ENCODE results near the gene KLF16. TPM values are rescaled to one million over a fixed set of nuclear protein-coding genes. Genes with fewer than 3 reads are reported as not detected.

KLF16 gene
- total RNA-seq, 1 experiment from 2014 or later, result 45.5 TPM

DNA sequence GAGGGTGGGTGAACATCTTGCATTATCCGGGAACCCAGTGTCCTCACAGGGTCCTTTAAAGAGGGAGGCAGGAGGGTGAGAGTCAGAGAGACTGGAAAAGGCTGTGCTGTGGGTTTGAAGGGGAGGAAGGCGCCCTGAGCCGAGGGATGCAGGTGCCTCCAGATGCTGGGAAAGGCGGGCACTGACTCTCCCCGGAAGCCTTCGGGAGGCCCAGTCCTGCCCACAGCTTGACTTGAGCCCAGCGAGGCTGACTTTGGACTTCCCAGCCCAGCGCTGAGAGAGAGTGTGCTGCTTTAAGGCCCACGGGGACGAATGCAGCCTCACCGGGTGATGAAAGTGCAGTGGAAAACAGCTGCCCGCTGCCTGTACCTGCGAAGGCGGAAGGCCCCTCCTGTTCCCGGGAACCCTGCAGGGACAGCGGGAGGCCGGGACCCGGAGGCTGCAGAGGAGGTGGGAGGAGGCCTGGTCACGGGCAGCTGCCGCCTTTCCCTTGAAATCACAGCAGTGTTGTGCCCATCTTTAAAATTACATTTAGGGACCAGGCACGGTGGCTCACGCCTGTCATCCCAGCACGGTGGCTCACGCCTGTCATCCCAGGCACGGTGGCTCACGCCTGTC, 31.2 kb downstream of the KLF16 start:
- no peaks in the 10 kb centered on the region for H3K27me3 Mint-ChIP-seq (ENCODE audit: insufficient read depth, unreplicated experiment)
- TF ChIP-seq, protein P1, sequence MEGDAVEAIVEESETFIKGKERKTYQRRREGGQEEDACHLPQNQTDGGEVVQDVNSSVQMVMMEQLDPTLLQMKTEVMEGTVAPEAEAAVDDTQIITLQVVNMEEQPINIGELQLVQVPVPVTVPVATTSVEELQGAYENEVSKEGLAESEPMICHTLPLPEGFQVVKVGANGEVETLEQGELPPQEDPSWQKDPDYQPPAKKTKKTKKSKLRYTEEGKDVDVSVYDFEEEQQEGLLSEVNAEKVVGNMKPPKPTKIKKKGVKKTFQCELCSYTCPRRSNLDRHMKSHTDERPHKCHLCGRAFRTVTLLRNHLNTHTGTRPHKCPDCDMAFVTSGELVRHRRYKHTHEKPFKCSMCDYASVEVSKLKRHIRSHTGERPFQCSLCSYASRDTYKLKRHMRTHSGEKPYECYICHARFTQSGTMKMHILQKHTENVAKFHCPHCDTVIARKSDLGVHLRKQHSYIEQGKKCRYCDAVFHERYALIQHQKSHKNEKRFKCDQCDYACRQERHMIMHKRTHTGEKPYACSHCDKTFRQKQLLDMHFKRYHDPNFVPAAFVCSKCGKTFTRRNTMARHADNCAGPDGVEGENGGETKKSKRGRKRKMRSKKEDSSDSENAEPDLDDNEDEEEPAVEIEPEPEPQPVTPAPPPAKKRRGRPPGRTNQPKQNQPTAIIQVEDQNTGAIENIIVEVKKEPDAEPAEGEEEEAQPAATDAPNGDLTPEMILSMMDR (IDR thresholded peaks at IDR 0.05; ENCODE audit: unreplicated experiment), result no peak
- H3K4me3 Mint-ChIP-seq (ENCODE audit: unreplicated experiment), result no peak overlapping the region
- peaks cover 27% of the 10 kb centered on the region for H3K36me3 Mint-ChIP-seq (ENCODE audit: insufficient read depth, unreplicated experiment)
- ChIA-PET CTCF (interaction anchor here (0.7 to 0.9 kb wide), 2 partner anchors 12 to 286 kb away, joined by 3 to 4 read pairs; no protein-coding TSS in a partner anchor), POLR2A (no interaction called here)
- H3K9me3 Mint-ChIP-seq (ENCODE audit: unreplicated experiment), result no peaks in the 10 kb centered on the region
- DNase-seq (ENCODE audit: unreplicated experiment), result no peak
- intact Hi-C loops (cut with micrococcal nuclease), result no loop called here
- no TSS peak for BruUV-seq (replicated peaks)
- H3K4me1 Mint-ChIP-seq (ENCODE audit: insufficient read depth, unreplicated experiment), result no peaks in the 10 kb centered on the region
- no peak overlapping the region for H3K27ac Mint-ChIP-seq (ENCODE audit: low read depth, unreplicated experiment)

DNA sequence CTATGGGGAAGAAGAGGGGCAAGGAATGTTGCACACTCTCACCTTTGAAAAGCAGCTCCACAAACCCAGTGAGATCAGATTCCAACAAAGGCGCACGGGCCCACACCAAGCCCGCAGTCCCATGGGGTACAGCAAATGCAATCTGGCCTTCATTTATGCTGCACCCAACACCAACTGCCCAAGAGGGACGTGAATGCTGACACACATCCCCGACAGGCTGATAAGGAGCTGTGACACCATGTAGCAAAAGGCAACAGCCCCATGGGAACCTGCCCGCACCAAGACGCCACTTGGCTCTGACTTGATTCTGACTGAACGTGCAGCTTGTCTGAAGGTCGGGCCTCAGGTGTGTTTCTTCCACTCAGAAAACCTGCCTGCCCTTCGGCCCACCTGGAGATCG, 32.4 kb downstream of the KLF16 start:
- intact Hi-C loops (cut with micrococcal nuclease), result no loop called here

DNA sequence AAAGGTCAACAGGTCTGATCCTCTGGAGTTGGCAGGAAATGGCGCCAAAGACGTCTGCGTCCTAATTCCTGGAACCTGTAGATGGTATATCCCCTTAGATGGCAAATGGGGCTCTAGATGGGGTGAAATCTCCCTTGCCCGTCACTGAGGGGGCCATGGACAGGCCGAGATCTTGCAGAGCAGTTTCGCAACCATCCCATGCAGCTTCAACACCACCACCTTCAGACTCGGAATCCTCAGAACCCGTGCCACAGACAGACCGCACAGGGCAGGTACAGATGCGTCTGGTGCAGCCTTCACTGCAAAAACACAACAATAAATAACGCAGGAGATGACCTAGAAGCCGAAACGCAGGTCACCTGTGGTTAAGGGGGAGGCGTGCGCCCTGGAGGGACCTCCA, 32.8 kb downstream of the KLF16 start:
- no peaks in the 10 kb centered on the region for H3K27me3 Mint-ChIP-seq (ENCODE audit: insufficient read depth, unreplicated experiment)
- DNase-seq (ENCODE audit: unreplicated experiment), result no peak
- H3K4me3 Mint-ChIP-seq (ENCODE audit: unreplicated experiment), result no peak overlapping the region
- BruUV-seq (replicated peaks), result no TSS peak
- TF ChIP-seq, protein P1 (IDR thresholded peaks at IDR 0.05; ENCODE audit: unreplicated experiment), result no peak
- no peak overlapping the region for H3K27ac Mint-ChIP-seq (ENCODE audit: low read depth, unreplicated experiment)
- ChIA-PET POLR2A (no interaction called here), CTCF (interaction anchor here (0.8 to 2.0 kb wide), 5 partner anchors 8 to 668 kb away, joined by 3 to 10 read pairs (median 3); no protein-coding TSS in a partner anchor)
- peaks cover 30% of the 10 kb centered on the region for H3K36me3 Mint-ChIP-seq (ENCODE audit: insufficient read depth, unreplicated experiment)
- H3K9me3 Mint-ChIP-seq (ENCODE audit: unreplicated experiment), result no peaks in the 10 kb centered on the region
- intact Hi-C loops (cut with micrococcal nuclease), result no loop called here
- H3K4me1 Mint-ChIP-seq (ENCODE audit: insufficient read depth, unreplicated experiment), result peaks cover 4% of the 10 kb centered on the region

More for the DNA sequence above, 32.4 kb downstream of the KLF16 start:
- Mint-ChIP-seq H3K27me3 (ENCODE audit: insufficient read depth, unreplicated experiment) (no peaks in the 10 kb centered on the region), H3K4me3 (ENCODE audit: unreplicated experiment) (no peak overlapping the region), H3K36me3 (ENCODE audit: insufficient read depth, unreplicated experiment) (peaks cover 25% of the 10 kb centered on the region), H3K27ac (ENCODE audit: low read depth, unreplicated experiment) (no peak overlapping the region), H3K4me1 (ENCODE audit: insufficient read depth, unreplicated experiment) (peaks cover 1% of the 10 kb centered on the region), H3K9me3 (ENCODE audit: unreplicated experiment) (no peaks in the 10 kb centered on the region)
- CTCF ChIA-PET, result interaction anchor here (0.9 to 2.0 kb wide), 3 partner anchors 8 to 64 kb away, joined by 3 to 10 read pairs (median 3); no protein-coding TSS in a partner anchor
- no TSS peak for BruUV-seq (replicated peaks)
- TF ChIP-seq, protein P1 (IDR thresholded peaks at IDR 0.05; ENCODE audit: unreplicated experiment), result no peak
- POLR2A ChIA-PET, result no interaction called here
- DNase-seq (ENCODE audit: unreplicated experiment), result no peak

DNA sequence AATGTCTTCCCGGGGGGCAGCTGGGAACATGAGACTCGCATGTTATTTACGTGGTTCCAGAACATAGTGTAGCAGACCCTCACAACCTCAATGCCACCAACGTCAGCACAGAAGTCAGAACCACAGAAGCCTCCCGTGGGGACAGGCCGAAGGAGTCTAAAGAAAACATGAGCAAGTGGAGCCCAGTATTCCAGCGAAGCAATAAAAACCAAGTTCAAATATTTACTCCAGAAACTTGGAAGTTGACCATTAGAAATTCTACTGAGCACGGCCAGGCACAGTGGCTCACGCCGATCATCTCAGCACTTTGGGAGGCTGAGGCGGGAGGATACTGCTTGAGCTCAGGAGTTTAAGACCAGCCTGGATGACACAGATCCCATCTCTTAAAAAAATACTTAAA, 33.4 kb downstream of the KLF16 start:
- H3K27ac Mint-ChIP-seq (ENCODE audit: low read depth, unreplicated experiment), result no peak overlapping the region
- ChIA-PET CTCF (interaction anchor here (0.5 to 2.0 kb wide), 6 partner anchors 9 to 669 kb away, joined by 3 to 10 read pairs (median 4); no protein-coding TSS in a partner anchor), POLR2A (no interaction called here)
- TF ChIP-seq, protein P1 (IDR thresholded peaks at IDR 0.05; ENCODE audit: unreplicated experiment), result no peak
- peaks cover 4% of the 10 kb centered on the region for H3K4me1 Mint-ChIP-seq (ENCODE audit: insufficient read depth, unreplicated experiment)
- no peaks in the 10 kb centered on the region for H3K9me3 Mint-ChIP-seq (ENCODE audit: unreplicated experiment)
- BruUV-seq (replicated peaks), result no TSS peak
- intact Hi-C loops (cut with micrococcal nuclease), result no loop called here
- no peak overlapping the region for H3K4me3 Mint-ChIP-seq (ENCODE audit: unreplicated experiment)
- H3K36me3 Mint-ChIP-seq (ENCODE audit: insufficient read depth, unreplicated experiment), result peaks cover 32% of the 10 kb centered on the region
- DNase-seq (ENCODE audit: unreplicated experiment), result no peak
- no peaks in the 10 kb centered on the region for H3K27me3 Mint-ChIP-seq (ENCODE audit: insufficient read depth, unreplicated experiment)
